H1 (cell line): ENCODE measurements around the gene ENAH. TPM values are rescaled to one million over a fixed set of nuclear protein-coding genes. Genes with fewer than 3 reads are reported as not detected.

ENCODE experiments used
- ATF3 ChIP-seq: IDR thresholded peaks from 2 replicates; pipeline ENCODE4 v1.6.1; 2011; ENCODE audit warnings: low read depth, mild to moderate bottlenecking, low read length; ENCODE audit not compliant: insufficient read depth
- CBX5 ChIP-seq: fragments of 300-800, 300-1000 bp; sonication (generic); IDR thresholded peaks from 2 replicates; pipeline ENCODE4 v1.7.1; 2016; ENCODE audit warnings: antibody characterized with exemption, low read length, low read depth
- JUND ChIP-seq: IDR thresholded peaks from 2 replicates; pipeline ENCODE4 v1.6.1; 2011; ENCODE audit warnings: mild to moderate bottlenecking, improper control_type of control experiment, low read length
- POLR2A ChIP-seq, 2 experiments: IDR thresholded peaks; 1 replicate in 1 of 2; 2 replicates in 1 of 2; pipeline ENCODE4 v1.6.1; 2011; ENCODE audit warnings: low read depth in 2 of 2, low read length in 2 of 2, mild to moderate bottlenecking in 2 of 2; ENCODE audit errors: control extremely low read depth in 1 of 2
- RFX5 ChIP-seq: IDR thresholded peaks from 2 replicates; pipeline ENCODE4 v1.6.1; 2011; ENCODE audit warnings: low read depth, low read length, improper control_type of control experiment, borderline replicate concordance
- SIN3A ChIP-seq, 2 experiments: IDR thresholded peaks in 1 of 2; conservative IDR thresholded peaks in 1 of 2; 2 replicates each; pipeline ENCODE4 v1.6.1; 2011 to 2012; ENCODE audit warnings: low read length in 2 of 2, improper control_type of control experiment in 1 of 2, low read depth in 1 of 2, mild to moderate bottlenecking in 1 of 2
- TAF1 ChIP-seq: IDR thresholded peaks from 2 replicates; pipeline ENCODE4 v1.6.1; 2011; ENCODE audit warnings: mild to moderate bottlenecking, low read depth, low read length
- polyA plus RNA-seq, 7 experiments: library from polyadenylated mRNA; depleted of rRNA in 3 of 7; stranded (reverse) in 5 of 7; unstranded in 2 of 7; fragments of >200 nt in 5 of 7; fragments of 200-250 nt in 2 of 7; gene quantifications; 1 replicate in 5 of 7; 2 replicates in 1 of 7; 4 replicates in 1 of 7; pipeline versions ENCODE4 v1.2.1 to v1.2.3, GENCODE V29; 2011 to 2013; ENCODE audit warnings: missing spikeins in 2 of 7, mixed read lengths in 2 of 7
- total RNA-seq: library from RNA; stranded (reverse); fragmentation: NEBNext Ultra II Directional; extraction: Animal tissue kit (Norgen Biotek cat#: 25700); gene quantifications from 2 replicates; pipeline ENCODE4 v1.2.1, GENCODE V29; 2021
- TF ChIP-seq, protein P1 (sequence below): IDR thresholded peaks from 2 replicates; pipeline ENCODE4 v1.6.1; 2012; ENCODE audit warnings: inconsistent platforms

ENAH gene
- total and polyA plus RNA-seq, 2 of the 8 experiments (the other 6 are each of a cell fraction or from before 2014, with no cell fraction given), result 39.1 to 335 TPM

GRCh38 chr1:225662155-225662554 lies 9.2 kb upstream of the ENAH start (continued):
- TF ChIP-seq ATF3 (no peak), CBX5 (no peak), JUND (no peak), RFX5 (no peak), POLR2A (IDR thresholded peaks at IDR 0.05; ENCODE audit: control extremely low read depth in 1 of 2, low read depth in 2 of 2, low read length in 2 of 2) (no peak), TAF1 (no peak), SIN3A (conservative IDR thresholded peaks at IDR 0.05 in 1 of 2, IDR thresholded peaks at IDR 0.05 in 1 of 2; ENCODE audit: low read depth in 1 of 2, low read length in 2 of 2) (no peak)
- TF ChIP-seq, protein P1, sequence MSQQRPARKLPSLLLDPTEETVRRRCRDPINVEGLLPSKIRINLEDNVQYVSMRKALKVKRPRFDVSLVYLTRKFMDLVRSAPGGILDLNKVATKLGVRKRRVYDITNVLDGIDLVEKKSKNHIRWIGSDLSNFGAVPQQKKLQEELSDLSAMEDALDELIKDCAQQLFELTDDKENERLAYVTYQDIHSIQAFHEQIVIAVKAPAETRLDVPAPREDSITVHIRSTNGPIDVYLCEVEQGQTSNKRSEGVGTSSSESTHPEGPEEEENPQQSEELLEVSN, result no peak
- TF ChIP-seq, all 59 proteins: peak for 0
